Muscle of leg (tissue), 11 donors: ENCODE data around the gene SCTR. TPM values are rescaled to one million over a fixed set of nuclear protein-coding genes. Genes with fewer than 3 reads are reported as not detected.

ENCODE experiments used
- DNase-seq: peaks from one replicate; pipeline ENCODE4 v3.0.0; 2013
- H3K27ac ChIP-seq: one replicate; pipeline ENCODE4 v1.5.1; 2013; ENCODE audit warnings: mild to moderate bottlenecking, low read length, control low read depth
- H3K27me3 ChIP-seq: one replicate; pipeline ENCODE4 v1.6.1; 2013; ENCODE audit warnings: low read length; ENCODE audit not compliant: control insufficient read depth, insufficient read depth
- H3K36me3 ChIP-seq: one replicate; pipeline ENCODE4 v1.6.1; 2013; ENCODE audit warnings: low read length; ENCODE audit not compliant: control insufficient read depth, insufficient read depth
- H3K4me1 ChIP-seq: one replicate; pipeline ENCODE4 v1.6.1; 2013; ENCODE audit warnings: low read length; ENCODE audit not compliant: control insufficient read depth, insufficient read depth
- H3K4me3 ChIP-seq: one replicate; pipeline ENCODE4 v1.5.1; 2013; ENCODE audit warnings: low read length, control low read depth
- H3K9me3 ChIP-seq: replicated peaks from 2 replicates; pipeline ENCODE4 v1.6.1; 2013; ENCODE audit warnings: low read depth, low read length; ENCODE audit not compliant: control insufficient read depth
- WGBS: methylation state at CpG from one replicate; pipeline ENCODE4 v1.1.5; 2013; ENCODE audit warnings: missing lambda C conversion rate; ENCODE audit not compliant: insufficient coverage; 5-methylcytosine and 5-hydroxymethylcytosine counted together
- polyA plus RNA-seq, 8 donors: library from polyadenylated mRNA; unstranded; fragments of 120-200 nt; gene quantifications; one replicate each; pipeline versions ENCODE4 v1.2.1 to v1.2.3, GENCODE V29; 2013; ENCODE audit warnings: inconsistent platforms in 1 of 8, low replicate concordance in 1 of 8; ENCODE audit not compliant: insufficient read length in 8 of 8, insufficient read depth in 1 of 8
- total RNA-seq: library from RNA; stranded (reverse); fragments of 120-200 nt; gene quantifications from one replicate; pipeline ENCODE4 v1.2.4, GENCODE V29; 2013

SCTR gene
- total and polyA plus RNA-seq, 9 donors: 0.32 to 5.0 (median 1.1) TPM; not detected in 2

- H3K4me1 ChIP-seq: peaks cover 22% of the 10 kb centered on the region
- WGBS: no CpG with 5 or more reads among the region's 6 CpGs
- no peak for DNase-seq
- H3K4me3 ChIP-seq: no peak overlapping the region
- H3K9me3 ChIP-seq: no peaks in the 10 kb centered on the region
- no peak overlapping the region for H3K27ac ChIP-seq
- no peaks in the 10 kb centered on the region for H3K27me3 ChIP-seq
- H3K36me3 ChIP-seq: no peaks in the 10 kb centered on the region
Observed at GRCh38 chr2:119438128-119438656, 86.1 kb downstream of the SCTR start.

DNA sequence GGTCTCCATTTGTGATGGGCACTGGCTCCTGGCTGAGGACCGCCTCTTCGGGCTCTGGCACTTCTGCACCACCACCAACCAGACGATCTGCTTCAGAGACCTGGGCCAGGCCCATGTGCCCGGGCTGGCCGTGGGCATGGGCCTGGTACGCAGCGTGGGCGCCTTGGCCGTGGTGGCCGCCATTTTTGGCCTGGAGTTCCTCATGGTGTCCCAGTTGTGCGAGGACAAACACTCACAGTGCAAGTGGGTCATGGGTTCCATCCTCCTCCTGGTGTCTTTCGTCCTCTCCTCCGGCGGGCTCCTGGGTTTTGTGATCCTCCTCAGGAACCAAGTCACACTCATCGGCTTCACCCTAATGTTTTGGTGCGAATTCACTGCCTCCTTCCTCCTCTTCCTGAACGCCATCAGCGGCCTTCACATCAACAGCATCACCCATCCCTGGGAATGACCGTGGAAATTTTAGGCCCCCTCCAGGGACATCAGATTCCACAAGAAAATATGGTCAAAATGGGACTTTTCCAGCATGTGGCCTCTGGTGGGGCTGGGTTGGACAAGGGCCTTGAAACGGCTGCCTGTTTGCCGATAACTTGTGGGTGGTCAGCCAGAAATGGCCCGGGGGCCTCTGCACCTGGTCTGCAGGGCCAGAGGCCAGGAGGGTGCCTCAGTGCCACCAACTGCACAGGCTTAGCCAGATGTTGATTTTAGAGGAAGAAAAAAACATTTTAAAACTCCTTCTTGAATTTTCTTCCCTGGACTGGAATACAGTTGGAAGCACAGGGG lies 87.1 kb downstream of the SCTR start:
- Histone ChIP-seq H3K4me3 (no peak overlapping the region), H3K27ac (no peak overlapping the region), H3K9me3 (no peaks in the 10 kb centered on the region), H3K27me3 (peaks cover 8% of the 10 kb centered on the region), H3K36me3 (no peaks in the 10 kb centered on the region), H3K4me1 (peaks cover 29% of the 10 kb centered on the region)
- WGBS: 89% methylated on average over 20 of the region's 22 CpGs
- DNase-seq: no peak

- Histone ChIP-seq H3K4me1 (peaks cover 38% of the 10 kb centered on the region), H3K36me3 (no peaks in the 10 kb centered on the region), H3K9me3 (no peaks in the 10 kb centered on the region), H3K4me3 (no peak overlapping the region), H3K27me3 (peaks cover 15% of the 10 kb centered on the region), H3K27ac (no peak overlapping the region)
- DNase-seq: no peak
- WGBS: 64% methylated on average over 7 of the region's 7 CpGs
Observed at GRCh38 chr2:119435953-119436297, 88.4 kb downstream of the SCTR start.

DNA sequence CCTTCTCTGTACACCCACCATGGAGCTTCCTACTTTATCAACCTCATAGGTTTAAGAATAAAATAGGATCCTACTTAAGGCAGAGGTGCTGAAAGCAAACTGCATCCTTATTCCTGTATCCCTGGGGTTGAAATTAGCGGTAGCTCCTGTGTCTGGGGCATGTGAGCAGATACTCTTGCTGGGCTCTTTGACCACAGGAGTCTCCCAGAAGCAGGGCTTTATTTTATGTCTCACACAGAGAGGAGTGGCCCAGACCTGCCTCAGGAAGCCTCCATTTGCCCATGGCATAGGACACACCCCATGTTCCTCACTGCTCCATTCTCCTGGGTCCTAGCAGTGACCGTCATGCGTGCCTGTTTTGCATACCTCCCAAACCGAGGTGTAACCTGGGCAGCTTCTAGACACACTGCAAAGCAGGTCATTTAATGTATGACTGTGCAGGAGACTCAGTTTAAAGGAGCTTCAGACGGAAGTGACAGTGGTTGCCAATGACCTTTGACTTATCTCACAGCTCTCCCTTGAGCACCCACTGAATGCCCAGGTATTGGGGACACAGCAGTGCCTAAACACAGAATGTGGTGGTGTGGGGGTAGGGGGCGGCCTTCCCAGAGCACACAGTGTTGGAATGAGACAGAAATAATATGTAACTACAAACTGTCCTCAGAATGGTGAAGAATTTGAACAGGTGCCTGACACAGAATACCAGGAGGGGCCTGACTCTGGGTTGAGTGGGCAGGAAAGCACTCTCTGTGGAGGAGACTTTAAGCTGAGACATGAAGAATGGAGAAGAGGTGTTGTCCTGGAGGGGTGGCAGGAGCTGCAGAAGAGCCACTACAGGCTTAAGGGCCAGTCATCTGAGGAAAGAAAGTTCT lies 89.0 kb downstream of the SCTR start:
- 80% methylated on average over 1 of the region's 6 CpGs for whole genome bisulfite sequencing
- Histone ChIP-seq H3K4me3 (no peak overlapping the region), H3K4me1 (peaks cover 41% of the 10 kb centered on the region), H3K9me3 (no peaks in the 10 kb centered on the region), H3K36me3 (no peaks in the 10 kb centered on the region), H3K27ac (no peak overlapping the region), H3K27me3 (peaks cover 17% of the 10 kb centered on the region)
- DNase-seq: no peak

GRCh38 chr2:119434664-119435063 lies 89.6 kb downstream of the SCTR start:
- Histone ChIP-seq H3K27me3 (peaks cover 17% of the 10 kb centered on the region), H3K4me1 (peaks cover 45% of the 10 kb centered on the region), H3K27ac (no peak overlapping the region), H3K36me3 (no peaks in the 10 kb centered on the region), H3K9me3 (no peaks in the 10 kb centered on the region), H3K4me3 (no peak overlapping the region)
- WGBS: 83% methylated on average over 3 of the region's 6 CpGs
- no peak for DNase-seq

DNA sequence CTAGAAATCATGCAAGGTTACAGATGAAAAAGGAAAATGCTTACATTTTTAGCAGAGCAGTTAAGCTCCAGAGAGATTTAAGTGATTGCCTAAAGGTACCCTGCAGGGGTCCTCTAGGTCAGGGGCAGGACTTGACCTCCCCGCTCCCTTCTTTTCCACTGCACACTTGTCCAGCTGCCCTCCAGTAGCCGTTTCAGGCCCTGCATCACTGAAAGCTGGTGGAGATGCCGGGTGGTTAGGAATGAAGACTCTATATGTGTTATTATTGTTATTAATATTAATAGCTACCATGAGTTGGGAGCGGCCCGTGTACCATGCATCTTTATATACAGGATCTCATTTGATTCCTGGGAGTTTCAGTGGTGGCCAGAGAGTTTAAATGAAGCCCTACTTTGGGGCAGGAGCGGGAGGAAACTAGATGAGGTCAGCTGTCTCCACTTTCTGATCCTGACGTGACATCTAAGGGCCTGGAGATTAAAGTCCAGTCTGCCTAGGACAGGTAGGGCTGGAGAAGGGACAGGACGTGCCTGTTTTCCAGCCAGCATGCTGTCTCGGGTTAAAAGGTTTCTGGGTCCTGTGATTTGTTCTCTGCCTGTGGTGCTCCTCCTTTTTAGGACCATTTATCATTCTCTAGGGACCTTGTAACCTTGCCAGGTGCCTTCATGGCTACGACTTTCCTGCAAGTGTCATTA lies 90.5 kb downstream of the SCTR start:
- H3K27ac ChIP-seq: no peak overlapping the region
- 87% methylated on average over 4 of the region's 10 CpGs for WGBS
- H3K4me1 ChIP-seq: peaks cover 46% of the 10 kb centered on the region
- no peak for DNase-seq
- no peak overlapping the region for H3K4me3 ChIP-seq
- H3K36me3 ChIP-seq: no peaks in the 10 kb centered on the region
- peaks cover 19% of the 10 kb centered on the region for H3K27me3 ChIP-seq
- no peaks in the 10 kb centered on the region for H3K9me3 ChIP-seq

- Histone ChIP-seq H3K4me3 (peak overlapping the region; percentile 41), H3K27ac (no peak overlapping the region), H3K27me3 (peaks cover 19% of the 10 kb centered on the region), H3K9me3 (no peaks in the 10 kb centered on the region), H3K4me1 (peaks cover 46% of the 10 kb centered on the region), H3K36me3 (no peaks in the 10 kb centered on the region)
- DNase-seq: no peak
- whole genome bisulfite sequencing: 96% methylated on average over 10 of the region's 17 CpGs
Observed at GRCh38 chr2:119432851-119433522, 91.3 kb downstream of the SCTR start.

GRCh38 chr2:119431976-119432850 lies 92.1 kb downstream of the SCTR start:
- 10% methylated on average over 39 of the region's 53 CpGs for WGBS
- H3K27me3 ChIP-seq: peaks cover 21% of the 10 kb centered on the region

More at GRCh38 chr2:119431976-119432850, 92.1 kb downstream of the SCTR start:
- peaks cover 46% of the 10 kb centered on the region for H3K4me1 ChIP-seq
- DNase-seq: peak; percentile 42
- H3K4me3 ChIP-seq: peak overlapping the region; percentile 41
- no peaks in the 10 kb centered on the region for H3K9me3 ChIP-seq
- no peak overlapping the region for H3K27ac ChIP-seq
- H3K36me3 ChIP-seq: no peaks in the 10 kb centered on the region
